HG02798 (cell line): ENCODE results near the gene WFDC1.

ENCODE experiments used
- ATAC-seq: cut with Tn5 transposase; IDR thresholded peaks from one replicate; pipeline ENCODE4 v1.9.1; 2021; ENCODE audit warnings: mild to moderate bottlenecking; ENCODE audit not compliant: unreplicated experiment, poor library complexity

WFDC1 gene

DNA sequence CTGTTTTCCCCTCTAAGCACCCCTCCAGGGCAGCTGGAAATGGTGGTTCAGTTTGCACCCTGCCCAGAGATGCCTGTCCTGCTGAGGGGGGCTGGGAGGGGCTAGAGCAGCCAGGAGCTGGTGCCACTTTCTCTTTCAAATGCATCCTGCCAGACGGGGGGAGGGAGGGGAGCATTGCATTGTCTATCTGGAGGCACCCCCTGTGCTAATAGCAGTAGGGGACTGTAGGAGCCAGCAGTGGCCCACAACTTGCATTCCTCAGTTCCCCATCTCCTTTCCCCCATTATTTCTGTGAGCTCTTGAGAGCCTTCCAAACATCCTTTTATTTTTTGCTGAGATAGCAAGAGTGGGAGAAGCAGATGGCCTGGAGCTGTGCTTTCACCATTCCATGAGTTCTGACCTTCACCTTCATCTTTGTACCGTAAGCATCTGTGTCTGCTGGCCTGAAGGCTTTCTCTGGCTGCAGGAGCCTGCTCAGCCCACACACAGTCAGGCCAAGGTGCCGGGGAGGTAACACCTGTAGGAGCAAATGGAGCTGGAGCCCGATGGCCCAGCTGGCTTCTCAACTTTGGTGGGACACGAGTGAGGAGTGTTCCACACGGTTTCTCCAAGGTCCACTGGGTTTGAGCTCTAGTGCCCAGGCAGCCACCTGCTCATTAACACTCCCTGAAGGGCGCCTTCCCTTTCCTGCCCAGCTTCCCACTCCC lies 5.2 kb downstream of the WFDC1 start:
- no peak for ATAC-seq

DNA sequence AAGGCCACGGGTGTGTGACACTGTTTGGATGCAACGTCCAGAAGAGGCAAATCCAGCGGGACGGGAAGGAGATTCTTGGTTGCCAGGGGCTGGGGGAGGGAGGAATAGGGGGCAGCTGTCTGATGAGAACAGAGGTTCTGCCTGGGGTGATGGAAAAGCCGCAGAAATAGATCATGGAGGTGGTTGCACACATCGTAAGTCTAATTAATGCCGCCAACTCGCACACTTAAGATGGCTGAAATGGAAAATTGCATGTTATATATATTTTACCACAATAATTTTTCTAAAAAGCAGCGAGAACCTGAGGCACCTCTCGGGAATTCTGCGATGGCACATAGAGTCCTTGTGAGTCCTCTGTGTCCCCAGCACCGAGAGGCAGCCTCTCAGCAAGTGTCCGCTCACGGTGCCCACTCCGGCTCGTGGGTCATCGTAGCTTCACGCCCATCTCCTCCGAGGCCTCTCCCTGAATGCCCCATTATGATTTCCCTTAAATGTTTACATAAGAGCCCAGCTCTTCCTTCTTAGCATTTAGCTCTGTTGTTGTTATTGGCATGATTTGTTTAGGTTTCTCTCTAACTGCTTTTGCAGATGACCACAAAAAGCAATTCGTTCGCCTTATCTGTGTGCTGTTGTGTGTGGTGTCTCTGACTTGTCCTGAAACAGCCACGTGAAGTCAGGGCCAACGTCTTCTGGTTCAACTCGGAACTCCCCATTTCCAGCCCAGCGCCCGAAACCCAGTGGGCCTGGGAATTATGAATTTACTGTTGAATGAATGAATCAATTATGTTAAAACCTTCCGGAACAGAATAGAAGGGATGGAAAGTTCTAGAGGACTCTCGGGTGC lies 7.7 kb downstream of the WFDC1 start:
- no peak for ATAC-seq

DNA sequence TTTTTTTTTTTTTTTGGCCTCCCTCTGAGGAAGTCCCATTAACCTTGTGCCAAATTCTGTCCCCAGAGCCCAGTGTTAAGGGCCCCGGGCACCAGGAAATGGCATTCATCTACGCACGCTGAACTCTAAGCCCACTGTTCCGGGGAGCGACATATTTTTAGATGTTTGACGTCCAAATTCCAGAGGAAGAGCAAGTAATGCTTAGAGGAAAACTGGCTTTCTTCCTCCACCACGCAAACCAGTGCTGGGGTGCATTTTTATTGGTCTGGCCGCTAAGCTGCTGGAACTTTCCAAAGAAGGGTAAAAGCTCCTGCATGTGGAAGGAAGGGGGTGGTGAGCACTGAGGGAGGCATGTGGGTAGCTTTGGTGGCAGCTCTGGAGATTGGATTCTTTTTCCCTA lies 8.3 kb downstream of the WFDC1 start:
- ATAC-seq, result no peak

DNA sequence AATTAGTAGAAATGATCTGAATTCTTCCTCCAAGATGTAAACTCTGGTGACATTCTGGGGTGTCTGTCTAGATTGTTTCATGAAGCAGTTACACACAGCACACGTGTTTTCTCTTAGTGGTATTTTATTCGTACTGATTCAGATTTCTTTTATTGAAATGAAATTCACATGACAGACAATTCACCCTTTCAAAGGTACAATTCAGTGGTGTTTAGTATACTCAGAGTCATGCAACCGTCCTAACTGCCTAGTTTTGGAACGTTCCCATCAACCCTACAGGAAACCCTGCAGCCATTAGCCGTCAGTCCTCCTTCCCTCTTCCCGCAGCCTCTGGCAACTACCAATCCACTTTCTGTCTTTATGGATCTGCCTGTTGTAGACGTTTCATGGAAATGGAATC lies 8.8 kb downstream of the WFDC1 start:
- ATAC-seq, result no peak

DNA sequence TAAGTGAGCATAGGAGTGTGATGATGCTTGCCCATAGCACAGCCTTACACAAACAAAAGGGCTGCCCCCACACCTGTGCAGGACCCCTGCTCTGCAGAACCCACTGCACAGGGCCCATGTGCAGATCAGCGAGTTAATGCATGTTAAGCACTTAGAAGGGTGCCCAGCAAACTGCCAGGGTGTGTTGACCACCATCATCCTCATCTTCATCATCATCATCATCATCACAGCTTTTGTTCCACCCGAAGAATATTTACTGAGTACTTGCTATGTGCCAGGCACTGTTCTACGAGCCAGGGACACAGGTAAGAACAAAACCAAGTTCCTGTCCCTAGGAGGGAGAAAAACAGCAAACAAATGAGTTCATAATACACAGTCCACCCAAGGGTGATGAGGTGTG lies 11.9 kb downstream of the WFDC1 start:
- no peak for ATAC-seq

DNA sequence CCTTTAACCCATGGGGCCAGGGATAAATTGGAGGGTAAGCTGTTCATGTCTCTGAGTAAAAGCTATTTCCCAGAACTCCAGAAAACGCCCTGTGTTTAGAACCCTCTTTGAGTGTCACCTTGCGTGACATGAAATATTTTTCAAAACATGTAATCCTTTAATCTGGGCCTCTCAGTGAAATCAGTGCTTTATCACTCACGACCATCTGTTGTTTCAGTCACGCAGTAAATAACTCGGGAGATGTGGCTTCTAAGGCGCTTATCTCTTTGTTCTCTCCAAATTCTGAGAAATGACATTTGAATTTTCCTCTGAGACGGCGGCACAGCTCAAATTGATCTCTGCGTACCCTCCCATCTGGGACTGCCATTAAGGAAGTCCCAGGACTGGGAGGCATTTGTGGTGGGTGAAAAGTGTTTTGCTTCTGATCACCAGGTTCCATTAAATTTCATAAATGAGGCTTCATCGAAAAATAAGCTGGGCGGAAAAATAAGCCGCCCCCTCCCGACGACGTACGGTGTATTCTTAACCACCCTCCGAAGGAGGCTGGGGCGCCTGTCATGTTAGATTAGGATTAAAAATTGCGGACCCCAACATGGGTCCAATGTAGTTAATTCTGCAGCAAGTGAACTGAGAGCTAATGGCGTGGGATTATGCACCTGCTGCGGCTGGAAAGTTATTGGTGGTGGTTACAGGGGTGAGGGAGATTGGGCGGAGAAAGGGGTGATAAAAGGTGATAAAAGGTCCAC lies 12.7 kb downstream of the WFDC1 start:
- ATAC-seq, result no peak

DNA sequence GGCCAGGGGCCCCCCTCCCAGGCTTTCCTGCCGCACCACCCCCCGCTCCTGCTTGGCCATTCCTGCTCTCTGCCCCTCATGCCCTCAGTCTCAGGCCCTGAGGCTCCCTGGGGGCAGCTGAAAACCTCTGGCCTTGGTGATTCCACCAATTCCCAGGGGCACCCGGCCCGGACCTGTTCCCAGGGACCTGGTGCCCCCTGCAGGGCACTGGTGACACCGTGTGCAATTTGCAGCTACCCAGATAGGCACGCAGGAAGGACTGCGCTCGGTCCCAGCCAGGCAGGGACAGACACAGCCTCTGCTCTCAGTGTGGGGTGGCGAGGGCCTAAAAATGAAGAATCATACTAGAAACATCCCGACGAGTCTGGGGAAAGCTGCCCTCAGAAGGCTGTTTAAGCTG lies 13.4 kb downstream of the WFDC1 start:
- no peak for ATAC-seq

DNA sequence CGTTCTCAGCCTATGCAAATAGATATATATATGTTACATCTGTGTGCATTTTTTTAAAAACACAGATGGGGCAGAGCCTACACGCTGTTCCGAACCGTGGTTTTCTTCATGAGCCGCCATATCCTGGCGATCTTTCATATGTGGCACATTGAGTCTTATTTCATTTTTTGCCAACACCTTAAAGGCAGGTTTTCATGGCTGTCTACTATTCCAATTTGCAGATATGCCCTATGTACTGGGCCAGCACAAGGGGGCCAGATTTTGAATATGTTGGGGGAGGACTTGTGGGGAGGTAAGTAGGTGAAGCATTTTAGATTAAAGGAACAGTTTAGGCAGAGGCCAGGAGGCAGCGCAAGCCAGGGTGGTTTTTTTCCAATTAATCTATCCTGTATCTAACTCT lies 16.0 kb downstream of the WFDC1 start:
- ATAC-seq, result no peak

DNA sequence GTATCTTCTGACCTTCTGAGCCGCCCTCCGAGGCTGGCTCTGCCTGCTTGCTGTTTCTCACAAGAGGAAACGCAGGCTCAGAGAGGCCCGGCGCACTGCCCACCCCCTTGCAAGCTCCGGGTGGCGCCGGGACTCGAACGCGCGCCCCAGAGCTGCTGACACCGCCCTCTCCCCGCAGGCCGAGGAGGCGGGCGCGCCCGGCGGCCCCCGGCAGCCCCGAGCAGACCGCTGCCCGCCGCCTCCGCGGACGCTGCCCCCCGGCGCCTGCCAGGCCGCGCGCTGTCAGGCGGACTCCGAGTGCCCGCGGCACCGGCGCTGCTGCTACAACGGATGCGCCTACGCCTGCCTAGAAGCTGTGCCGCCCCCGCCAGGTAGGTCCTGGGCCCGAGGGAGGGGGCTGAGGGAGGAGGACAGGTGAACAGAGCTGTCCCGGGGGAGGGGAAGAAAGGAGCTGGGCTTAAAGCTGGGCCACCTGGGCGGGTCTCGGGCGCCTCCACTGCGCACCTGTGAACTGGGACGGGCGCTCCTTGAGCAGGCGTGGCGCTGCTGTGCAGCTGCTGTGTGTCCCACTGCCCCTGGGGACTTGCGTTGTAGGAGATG lies 18.2 kb downstream of the WFDC1 start:
- no peak for ATAC-seq

DNA sequence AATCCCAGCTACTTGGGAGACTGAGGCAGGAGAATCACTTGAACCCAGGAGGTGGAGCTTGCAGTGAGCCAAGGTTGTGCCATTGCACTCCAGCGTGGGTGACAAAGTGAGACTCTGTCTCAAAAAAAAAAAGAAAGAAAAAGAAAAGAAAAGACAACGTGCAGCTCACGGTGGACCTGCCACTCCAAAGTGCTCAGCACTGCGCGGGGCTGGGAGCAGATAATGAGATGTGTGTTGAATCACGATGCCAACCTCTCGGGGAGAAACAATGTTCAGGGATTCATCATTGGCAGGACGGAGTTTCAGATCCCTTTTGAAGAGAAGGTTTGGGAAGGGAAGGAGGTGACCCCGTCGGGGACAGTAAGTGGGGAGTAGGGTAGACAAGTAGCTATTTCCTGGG lies 19.2 kb downstream of the WFDC1 start:
- no peak for ATAC-seq

DNA sequence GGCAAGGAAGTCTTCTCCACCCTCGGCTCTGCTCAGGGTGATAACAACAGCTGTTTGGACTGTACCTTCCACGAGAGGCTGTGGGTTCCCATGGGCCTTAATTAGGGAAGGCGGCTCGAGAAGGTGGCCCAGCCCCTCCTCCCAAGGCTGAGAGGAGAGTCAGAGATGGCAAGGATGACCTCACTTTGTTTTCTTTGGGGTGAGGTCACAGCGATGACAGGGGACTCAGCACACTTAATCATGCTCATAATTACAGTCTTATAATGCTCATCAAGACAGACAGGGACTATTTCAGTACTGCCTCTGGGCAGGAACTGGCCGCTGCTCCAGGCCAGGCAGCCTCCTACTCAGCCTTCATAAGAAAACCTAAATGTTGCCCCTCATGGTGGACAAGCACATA lies 19.7 kb downstream of the WFDC1 start:
- no peak for ATAC-seq

DNA sequence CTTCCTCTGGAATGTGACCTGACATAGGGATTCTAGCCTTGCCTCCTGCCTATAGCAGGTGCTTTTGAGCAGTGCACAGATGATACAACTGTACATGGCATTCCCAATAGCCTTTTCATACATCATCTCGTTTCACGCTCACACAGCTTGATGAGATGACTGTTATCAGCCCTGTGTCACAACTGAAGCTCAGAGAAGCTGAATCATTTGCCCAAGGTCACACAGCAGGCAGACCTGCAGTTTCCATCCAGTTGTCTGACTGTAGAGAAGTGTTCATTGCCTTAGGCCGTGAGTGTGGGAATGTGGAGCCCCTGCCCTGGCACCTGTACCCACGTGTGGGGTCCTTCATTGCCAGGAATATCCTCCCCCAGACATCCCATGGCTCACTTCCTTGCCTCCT lies 20.1 kb downstream of the WFDC1 start:
- ATAC-seq, result no peak

DNA sequence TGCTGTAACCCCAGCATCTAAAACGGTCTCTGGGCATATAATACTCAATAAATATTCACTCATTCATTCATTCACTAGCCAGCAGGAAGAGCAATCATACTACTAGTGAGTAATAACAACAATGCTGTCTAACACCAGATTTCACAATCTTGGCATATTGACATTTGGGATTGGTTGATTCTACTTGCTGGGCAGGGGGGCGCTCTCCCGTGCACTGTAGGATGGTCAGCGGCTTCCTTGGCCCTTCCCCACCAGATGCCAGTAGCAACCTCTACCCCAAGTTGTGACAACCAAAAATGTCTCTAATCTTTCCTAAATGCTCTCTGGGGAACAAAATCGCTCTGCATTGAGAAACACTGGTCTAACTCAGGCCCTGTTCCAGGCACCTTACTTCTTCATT lies 20.7 kb downstream of the WFDC1 start:
- ATAC-seq, result no peak

DNA sequence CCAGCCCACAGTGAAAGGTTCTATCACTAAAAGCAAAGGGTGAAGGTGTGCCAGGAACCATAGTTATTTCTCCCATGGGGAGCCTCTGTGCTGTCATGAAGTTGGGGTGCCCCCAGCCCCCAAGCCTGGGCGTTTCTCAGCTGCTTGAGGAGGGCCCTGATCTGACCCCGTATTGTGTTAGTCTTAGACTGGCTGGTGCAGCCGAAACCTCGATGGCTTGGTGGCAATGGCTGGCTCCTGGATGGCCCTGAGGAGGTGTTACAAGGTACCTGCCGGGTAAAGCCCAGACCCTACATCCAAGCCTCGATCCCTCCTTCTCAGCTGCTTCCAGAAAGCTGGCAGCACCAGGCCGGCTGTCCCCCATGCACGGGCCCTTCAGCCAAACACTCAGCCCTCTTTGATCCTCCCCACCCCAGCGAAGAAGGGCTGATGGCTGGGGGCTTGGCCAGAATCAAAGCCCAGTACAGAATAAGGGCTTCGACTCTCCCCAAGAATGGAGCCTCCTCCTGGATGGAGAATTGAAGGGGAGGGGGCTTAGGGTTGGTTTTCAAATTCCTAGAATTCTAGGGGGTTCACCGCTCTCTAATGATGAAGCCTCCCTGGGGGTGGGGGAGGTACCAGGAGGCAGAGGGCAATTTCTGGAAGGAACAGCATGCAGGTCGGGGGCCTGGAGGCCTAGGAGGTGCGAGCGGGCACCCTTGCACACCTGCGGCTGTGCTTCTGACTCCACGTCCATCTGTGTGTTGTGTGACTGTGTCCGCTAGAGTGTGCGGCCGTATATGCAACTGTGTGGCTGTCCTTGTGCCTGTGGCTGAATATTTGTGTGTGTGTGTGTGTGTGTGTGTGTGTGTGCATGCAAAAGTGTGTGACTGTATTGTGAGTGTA lies 23.7 kb downstream of the WFDC1 start:
- ATAC-seq, result no peak

DNA sequence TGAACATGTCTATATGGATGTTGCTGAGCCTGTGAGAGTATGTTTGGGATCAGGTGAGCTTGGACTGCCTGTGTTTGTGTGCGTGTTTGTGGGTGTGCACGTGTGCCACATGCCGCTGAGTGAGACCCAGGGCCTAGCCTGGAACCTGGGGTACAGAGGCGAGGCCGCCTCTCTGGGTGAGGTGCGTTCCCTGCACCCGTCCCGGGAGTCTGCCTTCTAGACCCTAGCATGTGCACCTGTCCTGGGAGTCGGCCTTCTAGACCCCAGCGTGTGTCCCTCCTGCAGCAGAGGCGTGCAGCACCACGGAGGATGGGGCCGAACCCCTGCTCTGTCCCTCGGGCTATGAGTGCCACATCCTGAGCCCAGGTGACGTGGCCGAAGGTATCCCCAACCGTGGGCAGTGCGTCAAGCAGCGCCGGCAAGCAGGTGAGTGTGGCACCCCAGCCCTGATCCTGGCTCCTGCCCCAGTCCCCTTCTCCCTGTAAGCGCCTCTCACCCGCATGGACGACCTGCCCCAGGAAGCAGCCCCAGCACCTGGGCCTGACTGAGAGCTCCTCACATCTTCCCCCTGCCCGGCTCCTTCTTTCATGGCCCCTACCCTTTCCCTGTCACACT lies 24.6 kb downstream of the WFDC1 start:
- no peak for ATAC-seq

DNA sequence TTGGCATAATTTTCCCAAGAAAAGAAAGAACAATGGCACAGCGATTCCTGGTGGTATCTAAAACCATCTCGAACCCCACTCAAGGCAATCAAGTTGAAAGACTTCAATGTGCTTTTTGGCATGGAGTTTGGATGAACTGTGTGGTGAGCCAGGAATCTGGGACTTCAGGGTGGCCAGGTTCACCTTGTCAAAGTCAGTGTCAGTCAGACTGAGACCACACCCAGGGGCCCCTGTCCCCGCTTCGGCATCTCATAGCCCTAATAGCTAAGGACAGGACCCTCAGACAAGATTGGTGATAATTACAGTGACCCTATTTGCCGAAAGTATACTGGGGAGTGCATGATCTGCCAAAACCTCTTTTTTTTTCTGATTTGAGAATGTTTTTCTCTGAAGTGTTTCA lies 25.8 kb downstream of the WFDC1 start:
- no peak for ATAC-seq

DNA sequence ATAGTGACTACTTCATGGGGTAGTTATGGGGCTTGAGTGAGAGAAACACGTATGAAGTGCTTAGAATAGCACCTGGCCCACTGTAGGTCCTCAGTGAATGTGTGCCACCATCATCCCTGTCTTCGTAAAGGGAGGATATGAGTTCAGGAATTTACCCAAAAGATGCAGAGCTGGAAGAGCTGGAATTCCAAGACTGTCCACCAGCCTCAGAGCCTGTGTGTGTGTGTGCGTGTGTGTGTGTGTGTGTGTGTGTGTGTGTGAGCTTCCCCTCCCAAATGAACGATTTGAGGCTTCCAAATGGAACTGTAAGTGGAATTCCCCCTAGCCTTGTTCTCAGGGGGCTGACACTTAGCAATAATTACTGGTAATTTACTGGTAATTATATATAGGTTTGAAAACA lies 27.3 kb downstream of the WFDC1 start:
- no peak for ATAC-seq

DNA sequence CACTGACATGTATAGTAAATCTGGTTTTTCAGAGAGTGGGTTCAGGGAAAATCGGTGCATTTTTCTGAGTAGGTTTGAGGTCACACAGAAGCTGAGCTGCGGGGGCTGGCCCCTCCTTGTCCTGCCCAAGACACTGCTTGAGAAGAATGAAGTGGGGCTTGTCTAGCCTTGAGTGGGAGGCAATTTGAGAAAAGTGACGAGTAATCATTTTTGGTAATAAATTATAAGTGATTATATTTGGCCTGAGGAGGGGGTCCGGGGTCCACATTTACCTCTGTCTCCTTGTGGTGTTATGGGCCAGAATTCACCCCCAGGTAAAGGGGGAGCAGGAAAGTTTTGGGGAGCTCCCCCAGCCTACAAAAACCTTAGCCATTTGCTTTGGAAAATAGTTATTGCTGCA lies 28.1 kb downstream of the WFDC1 start:
- ATAC-seq, result no peak

DNA sequence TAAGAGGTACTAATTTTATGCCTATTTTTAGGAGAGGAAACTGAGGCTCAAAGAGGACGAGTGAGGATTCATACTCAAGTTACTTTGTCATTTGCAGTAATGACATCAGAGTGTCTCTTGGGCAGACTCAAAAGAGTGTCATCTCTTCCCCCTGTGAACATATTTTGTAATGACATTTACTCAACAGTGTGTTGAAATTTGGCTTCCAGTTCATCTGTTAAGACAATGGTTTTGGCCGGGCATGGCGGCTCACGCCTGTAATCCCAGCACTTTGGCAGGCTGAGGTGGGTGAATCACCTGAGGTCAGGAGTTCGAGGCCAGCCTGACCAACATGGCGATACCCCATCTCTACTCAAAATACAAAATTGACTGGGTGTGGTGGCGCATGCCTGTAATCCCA lies 28.9 kb downstream of the WFDC1 start:
- no peak for ATAC-seq
